ENCODE data around the gene KRTAP9-7.
"Not testable (repeated sequence)": the region's sequence is repeated elsewhere in the genome, so short reads cannot be mapped to it uniquely, and the experiment has no call there.

DNA sequence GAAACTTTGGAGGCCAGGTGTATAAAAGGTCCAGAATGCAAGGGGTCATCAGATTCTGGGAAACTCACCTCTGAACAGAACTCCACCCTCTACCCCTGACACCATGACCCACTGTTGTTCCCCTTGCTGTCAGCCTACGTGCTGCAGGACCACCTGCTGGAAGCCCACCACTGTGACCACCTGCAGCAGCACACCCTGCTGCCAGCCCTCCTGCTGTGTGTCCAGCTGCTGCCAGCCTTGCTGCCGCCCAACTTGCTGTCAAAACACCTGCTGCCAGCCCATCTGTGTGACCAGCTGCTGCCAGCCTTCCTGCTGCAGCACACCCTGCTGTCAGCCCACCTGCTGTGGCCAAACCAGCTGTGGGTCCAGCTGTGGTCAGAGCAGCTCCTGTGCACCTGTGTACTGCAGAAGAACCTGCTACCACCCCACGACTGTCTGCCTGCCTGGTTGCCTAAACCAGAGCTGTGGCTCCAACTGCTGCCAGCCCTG, 37.5 kb upstream of the KRTAP9-7 start, which contains the start of gene KRTAP9-8:
- not testable (repeated sequence) for TF ChIP-seq EZH2 (IDR thresholded peaks at IDR 0.05; ENCODE audit: borderline replicate concordance, insufficient read depth, low read depth, low read length, poor library complexity, severe bottlenecking); CTCF (IDR thresholded peaks at IDR 0.05)
